NCI-H69 (cell line): ENCODE data around the gene PRDM12.

Source experiments
- DNase-seq: peaks from one replicate; lab custom pipeline; 2025; lab: John Stamatoyannopoulos, UW

Gene PRDM12

GRCh38 chr9:130689937-130690700 is 25.7 kb downstream of the PRDM12 start:
- peak; percentile 94 for DNase-seq

- DNase-seq: no peak
Observed at GRCh38 chr9:130692321-130692720, 27.9 kb downstream of the PRDM12 start.

- no peak for DNase-seq
Observed at GRCh38 chr9:130693101-130693425, 28.7 kb downstream of the PRDM12 start.

- DNase-seq: peak; percentile 99
Observed at GRCh38 chr9:130693426-130694191, 29.2 kb downstream of the PRDM12 start, which contains the start of gene EXOSC2. TSS of gene EXOSC2 (plus strand) at chr9:130693780. CDS start at chr9:130693792, 12 bp downstream.

- DNase-seq: no peak
Observed at GRCh38 chr9:130694205-130694604, 29.8 kb downstream of the PRDM12 start.

- no peak for DNase-seq
Observed at GRCh38 chr9:130696139-130696650, 31.8 kb downstream of the PRDM12 start.

- DNase-seq: no peak
Observed at GRCh38 chr9:130696996-130697395, 32.6 kb downstream of the PRDM12 start.

GRCh38 chr9:130698514-130698913 is 34.1 kb downstream of the PRDM12 start:
- no peak for DNase-seq

GRCh38 chr9:130699047-130699446 is 34.7 kb downstream of the PRDM12 start:
- no peak for DNase-seq

- DNase-seq: peak; percentile 84
Observed at GRCh38 chr9:130701059-130702022, 36.9 kb downstream of the PRDM12 start.

GRCh38 chr9:130703501-130703900 is 39.1 kb downstream of the PRDM12 start:
- no peak for DNase-seq

GRCh38 chr9:130707225-130707976 is 43.0 kb downstream of the PRDM12 start:
- peak; percentile 83 for DNase-seq

- DNase-seq: no peak
Observed at GRCh38 chr9:130710822-130711352, 46.5 kb downstream of the PRDM12 start.

GRCh38 chr9:130711469-130711868 is 47.1 kb downstream of the PRDM12 start:
- peak; percentile 41 for DNase-seq

GRCh38 chr9:130712564-130713285 is 48.3 kb downstream of the PRDM12 start:
- peak; percentile 99 for DNase-seq

GRCh38 chr9:130713286-130713960 is 49.0 kb downstream of the PRDM12 start:
- peak; percentile 66 for DNase-seq

- peak; percentile 58 for DNase-seq
Observed at GRCh38 chr9:130714586-130715110, 50.3 kb downstream of the PRDM12 start.

GRCh38 chr9:130715270-130715669 is 50.9 kb downstream of the PRDM12 start:
- DNase-seq: no peak

- DNase-seq: no peak
Observed at GRCh38 chr9:130718562-130718961, 54.2 kb downstream of the PRDM12 start.
